PC-3 (cell line): Measurements from ENCODE around the gene TBC1D2B.

Experiments
- CTCF ChIP-seq: fragments of 300-600 bp; sonication (generic); conservative IDR thresholded peaks from 2 replicates; pipeline ENCODE4 v1.5.1; 2017; ENCODE audit warnings: antibody characterized with exemption, low read depth, mild to moderate bottlenecking, low read length
- EZH2phosphoT487 ChIP-seq: fragments of 300-600 bp; sonication (generic); IDR thresholded peaks from 2 replicates; pipeline ENCODE4 v1.6.1; 2018; ENCODE audit warnings: mild to moderate bottlenecking, antibody characterized with exemption, low read length, borderline replicate concordance

- TF ChIP-seq CTCF (no peak), EZH2phosphoT487 (no peak)
Observed at GRCh38 chr15:78092261-78093041, 14.9 kb upstream of the TBC1D2B start, which contains the start of gene SH2D7.
